Liver (tissue), 9 donors: Measurements from ENCODE around the gene COMMD1. TPM values are rescaled to one million over a fixed set of nuclear protein-coding genes. Genes with fewer than 3 reads are reported as not detected.

Source experiments
- DNase-seq: peaks from one replicate; pipeline ENCODE4 v3.0.0-alpha.2; 2017; ENCODE audit warnings: low spot score
- H3K27ac ChIP-seq, 2 donors: one replicate each; pipeline ENCODE4 v1.7.0; 2013; ENCODE audit warnings: inconsistent platforms in 2 of 2, low read length in 2 of 2, control low read depth in 1 of 2, low read depth in 1 of 2, mild to moderate bottlenecking in 1 of 2
- H3K27me3 ChIP-seq, 4 donors: one replicate each; pipeline versions ENCODE4 v1.6.1 to v1.7.0; 2013; ENCODE audit warnings: low read length in 3 of 4, inconsistent platforms in 1 of 4, mild to moderate bottlenecking in 1 of 4, moderate library complexity in 1 of 4; ENCODE audit not compliant: control insufficient read depth in 4 of 4, insufficient read depth in 4 of 4
- H3K36me3 ChIP-seq, 4 donors: one replicate each; pipeline versions ENCODE4 v1.6.1 to v1.7.0; 2013; ENCODE audit warnings: low read length in 3 of 4, mild to moderate bottlenecking in 3 of 4, low read depth in 1 of 4, moderate library complexity in 1 of 4; ENCODE audit not compliant: control insufficient read depth in 4 of 4, insufficient read depth in 3 of 4
- H3K4me1 ChIP-seq, 4 donors: one replicate each; pipeline versions ENCODE4 v1.6.1 to v1.7.0; 2013; ENCODE audit warnings: low read length in 3 of 4, mild to moderate bottlenecking in 3 of 4, moderate library complexity in 1 of 4; ENCODE audit not compliant: control insufficient read depth in 4 of 4, insufficient read depth in 4 of 4
- H3K4me3 ChIP-seq, 3 donors: one replicate each; pipeline versions ENCODE4 v1.6.1 to v1.7.0; 2013; ENCODE audit warnings: low read length in 3 of 3, control low read depth in 1 of 3, low read depth in 1 of 3, mild to moderate bottlenecking in 1 of 3
- H3K9ac ChIP-seq, 2 donors: one replicate each; pipeline ENCODE4 v1.7.0; 2013; ENCODE audit warnings: low read length in 2 of 2, mild to moderate bottlenecking in 2 of 2, moderate library complexity in 2 of 2, control low read depth in 1 of 2, low read depth in 1 of 2
- H3K9me3 ChIP-seq, 4 donors: one replicate each; pipeline versions ENCODE4 v1.6.1 to v1.7.0; 2013; ENCODE audit warnings: low read length in 3 of 4; ENCODE audit not compliant: control insufficient read depth in 4 of 4
- ATF3 ChIP-seq: IDR thresholded peaks from 2 replicates; pipeline ENCODE4 v1.6.1; 2016; ENCODE audit warnings: antibody characterized with exemption
- CTCF ChIP-seq: fragments of 150-350 bp; IDR thresholded peaks from 2 replicates; pipeline ENCODE4 v1.5.1; 2017; ENCODE audit warnings: improper control_type of control experiment, low read depth, low read length; ENCODE audit not compliant: missing input control
- EGR1 ChIP-seq, 2 donors: IDR thresholded peaks; 2 replicates each; pipeline ENCODE4 v1.6.1; 2016 to 2018; ENCODE audit warnings: antibody characterized with exemption in 2 of 2, low read depth in 2 of 2
- FOXA2 ChIP-seq: IDR thresholded peaks from 2 replicates; pipeline ENCODE4 v1.6.1; 2016; ENCODE audit warnings: antibody characterized with exemption
- GABPA ChIP-seq, 2 donors: IDR thresholded peaks in 1 of 2; conservative IDR thresholded peaks in 1 of 2; 2 replicates each; pipeline ENCODE4 v1.6.1; 2016; ENCODE audit warnings: antibody characterized with exemption in 2 of 2, mild to moderate bottlenecking in 1 of 2, moderate library complexity in 1 of 2
- HNF4A ChIP-seq, 2 donors: conservative IDR thresholded peaks; 2 replicates each; pipeline ENCODE4 v1.6.1; 2016; ENCODE audit warnings: antibody characterized with exemption in 2 of 2, mild to moderate bottlenecking in 2 of 2
- JUND ChIP-seq, 2 donors: IDR thresholded peaks; 2 replicates each; pipeline ENCODE4 v1.6.1; 2016; ENCODE audit warnings: antibody characterized with exemption in 2 of 2
- MAX ChIP-seq: IDR thresholded peaks from 2 replicates; pipeline ENCODE4 v1.6.1; 2016; ENCODE audit warnings: antibody characterized with exemption
- NR2F2 ChIP-seq: IDR thresholded peaks from 2 replicates; pipeline ENCODE4 v1.6.1; 2016; ENCODE audit warnings: antibody characterized with exemption
- REST ChIP-seq: IDR thresholded peaks from 2 replicates; pipeline ENCODE4 v1.6.1; 2016; ENCODE audit warnings: antibody characterized with exemption, mild to moderate bottlenecking
- RXRA ChIP-seq, 2 donors: IDR thresholded peaks; 2 replicates each; pipeline ENCODE4 v1.6.1; 2017 to 2018; ENCODE audit warnings: antibody characterized with exemption in 2 of 2, mild to moderate bottlenecking in 1 of 2
- SP1 ChIP-seq: IDR thresholded peaks from 2 replicates; pipeline ENCODE4 v1.6.1; 2018; ENCODE audit warnings: antibody characterized with exemption, mild to moderate bottlenecking
- YY1 ChIP-seq: IDR thresholded peaks from 2 replicates; pipeline ENCODE4 v1.6.1; 2016; ENCODE audit warnings: antibody characterized with exemption, mild to moderate bottlenecking
- ZBTB33 ChIP-seq: IDR thresholded peaks from 2 replicates; pipeline ENCODE4 v1.6.1; 2016; ENCODE audit warnings: antibody characterized with exemption
- WGBS: extraction: QIAGEN DNeasy Blood & Tissue Kit; methylation state at CpG from one replicate; pipeline ENCODE4 v1.1.7; 2013; 5-methylcytosine and 5-hydroxymethylcytosine counted together
- polyA plus RNA-seq, 2 donors: library from polyadenylated mRNA; stranded (reverse) in 1 of 2; unstranded in 1 of 2; fragments of 200-250 nt in 1 of 2; fragments of >200 nt in 1 of 2; fragmentation: Nextera tagmentation in 1 of 2; extraction: Ambion mirVana in 1 of 2; gene quantifications; one replicate each; pipeline versions ENCODE4 v1.2.1 to v1.2.3, GENCODE V29; 2013 to 2015
- total RNA-seq, 2 donors: library from RNA; depleted of rRNA; stranded (reverse); fragments of >200 nt; gene quantifications; one replicate each; pipeline ENCODE4 v1.2.3, GENCODE V29; 2014
- donor health status: healthy.
- donor health status: healthy.
- donor health status: healthy.
- donor health status: healthy.
- donor health status: healthy.

The COMMD1 gene
- total and polyA plus RNA-seq, 4 donors, result 17.4 to 47.9 (median 20.7) TPM

GRCh38 chr2:62055724-62056336 is 150.4 kb downstream of the COMMD1 start:
- Histone ChIP-seq H3K4me3 (no peak overlapping the region), H3K9ac (no peak overlapping the region), H3K4me1 (peaks cover 0 to 1% (median 0%) of the 10 kb centered on the region in 4 donors), H3K9me3 (no peaks in the 10 kb centered on the region), H3K27me3 (no peaks in the 10 kb centered on the region), H3K36me3 (no peaks in the 10 kb centered on the region), H3K27ac (no peak overlapping the region)
- DNase-seq, result no peak
- WGBS, result 94% methylated on average over 3 of the region's 3 CpGs
- TF ChIP-seq EGR1 (IDR thresholded peaks at IDR 0.05; ENCODE audit: low read depth in 2 of 2) (no peak), ATF3 (no peak), ZBTB33 (no peak), REST (no peak), MAX (no peak), JUND (IDR thresholded peaks at IDR 0.05) (no peak), YY1 (no peak), CTCF (no peak)

- DNase-seq, result no peak
- Histone ChIP-seq H3K36me3 (no peaks in the 10 kb centered on the region), H3K9ac (no peak overlapping the region), H3K9me3 (no peaks in the 10 kb centered on the region), H3K27ac (no peak overlapping the region), H3K4me1 (peaks cover 0 to 1% (median 0%) of the 10 kb centered on the region in 4 donors), H3K27me3 (no peaks in the 10 kb centered on the region), H3K4me3 (no peak overlapping the region)
- WGBS, result 97% methylated on average over 5 of the region's 5 CpGs
- no peak for TF ChIP-seq HNF4A (conservative IDR thresholded peaks at IDR 0.05)
- no peak for TF ChIP-seq FOXA2
- no peak for TF ChIP-seq GABPA (IDR thresholded peaks at IDR 0.05 in 1 of 2, conservative IDR thresholded peaks at IDR 0.05 in 1 of 2)
- no peak for TF ChIP-seq EGR1 (IDR thresholded peaks at IDR 0.05; ENCODE audit: low read depth in 2 of 2)
- TF ChIP-seq NR2F2, result no peak
- no peak for TF ChIP-seq RXRA (IDR thresholded peaks at IDR 0.05)
- TF ChIP-seq SP1, result no peak
- TF ChIP-seq REST, result no peak
These were observed 150.9 kb downstream of the COMMD1 start for GRCh38 chr2:62056341-62056740.
